BE2C (cell line): ENCODE results near the gene ZNF277.

Source experiments
- DNase-seq: peaks from one replicate; pipeline ENCODE4 v3.0.0-alpha.2; 2020
- H3K27me3 ChIP-seq: fragments of 250-450 bp; sonication (Bioruptor Pico); 2 replicates; pipeline ENCODE4 v1.5.1; 2020; ENCODE audit warnings: mild to moderate bottlenecking
- H3K36me3 ChIP-seq: fragments of 250-450 bp; sonication (Bioruptor Pico); 2 replicates; pipeline ENCODE4 v1.5.1; 2020; ENCODE audit warnings: mild to moderate bottlenecking
- H3K4me1 ChIP-seq: fragments of 250-450 bp; sonication (Bioruptor Pico); 2 replicates; pipeline ENCODE4 v1.5.1; 2020
- H3K4me3 ChIP-seq: 2 replicates; pipeline ENCODE4 v1.5.1; 2011; ENCODE audit warnings: low read depth, low read length
- H3K9me3 ChIP-seq: fragments of 250-450 bp; sonication (Bioruptor Pico); 2 replicates; pipeline ENCODE4 v1.5.1; 2020
- CTCF ChIP-seq: IDR thresholded peaks from 2 replicates; pipeline ENCODE4 v1.5.1; 2012; ENCODE audit warnings: mild to moderate bottlenecking, low read depth, low read length

The ZNF277 gene

GRCh38 chr7:112263519-112263918 lies 57.0 kb downstream of the ZNF277 start:
- H3K9me3 ChIP-seq, result no peaks in the 10 kb centered on the region
- TF ChIP-seq CTCF, result no peak
- no peak overlapping the region for H3K4me3 ChIP-seq
- no peaks in the 10 kb centered on the region for H3K27me3 ChIP-seq
- H3K4me1 ChIP-seq, result peaks cover 4% of the 10 kb centered on the region
- no peak for DNase-seq
- no peaks in the 10 kb centered on the region for H3K36me3 ChIP-seq

GRCh38 chr7:112266141-112266540 lies 59.6 kb downstream of the ZNF277 start:
- TF ChIP-seq CTCF, result no peak
- H3K4me3 ChIP-seq, result no peak overlapping the region
- no peaks in the 10 kb centered on the region for H3K27me3 ChIP-seq
- H3K36me3 ChIP-seq, result no peaks in the 10 kb centered on the region
- peaks cover under 1% of the 10 kb centered on the region for H3K4me1 ChIP-seq
- no peak for DNase-seq
- H3K9me3 ChIP-seq, result no peaks in the 10 kb centered on the region

GRCh38 chr7:112266595-112267270 lies 60.2 kb downstream of the ZNF277 start:
- Histone ChIP-seq H3K4me3 (no peak overlapping the region), H3K4me1 (no peaks in the 10 kb centered on the region; the same call in none of the 2 replicates), H3K36me3 (no peaks in the 10 kb centered on the region), H3K9me3 (no peaks in the 10 kb centered on the region), H3K27me3 (no peaks in the 10 kb centered on the region)
- no peak for TF ChIP-seq CTCF
- no peak for DNase-seq

GRCh38 chr7:112267944-112268691 lies 61.6 kb downstream of the ZNF277 start:
- Histone ChIP-seq H3K4me1 (no peaks in the 10 kb centered on the region; the same call in none of the 2 replicates), H3K4me3 (no peak overlapping the region), H3K27me3 (no peaks in the 10 kb centered on the region), H3K36me3 (no peaks in the 10 kb centered on the region), H3K9me3 (no peaks in the 10 kb centered on the region)
- no peak for TF ChIP-seq CTCF
- DNase-seq, result no peak

- Histone ChIP-seq H3K4me3 (no peak overlapping the region), H3K36me3 (no peaks in the 10 kb centered on the region), H3K27me3 (no peaks in the 10 kb centered on the region), H3K9me3 (no peaks in the 10 kb centered on the region), H3K4me1 (no peaks in the 10 kb centered on the region; the same call in 1 of the 2 replicates)
- no peak for TF ChIP-seq CTCF
- no peak for DNase-seq
Observed at GRCh38 chr7:112271162-112271561, 64.7 kb downstream of the ZNF277 start.
